Stimulated activated CD4-positive, alpha-beta T cell treated with anti-CD3 and anti-CD28 coated beads, Interleukin-12 subunit alpha, Interleukin-12 subunit beta, amount 100 ng/mL, for 24 hours (primary cell): Measurements from ENCODE around the gene COG8.
"Not testable (repeated sequence)": the region's sequence is repeated elsewhere in the genome, so short reads cannot be mapped to it uniquely, and the experiment has no call there.

ENCODE experiments used
- DNase-seq, 2 experiments: peaks; one replicate each; pipeline ENCODE4 v3.0.0-alpha.2; 2020; ENCODE audit warnings: low read depth in 2 of 2

COG8 gene

GRCh38 chr16:69339289-69340094, at the start of gene COG8, which contains the start of gene NIP7:
Gene COG8, minus strand, starts transcription at chr16:69339564. Its CDS starts 12 bp downstream, at chr16:69339552.
Gene NIP7, plus strand, starts transcription at chr16:69339772. Its CDS starts 58 bp downstream, at chr16:69339830.
- DNase-seq, result peak; percentile 85 to 92

- no peak for DNase-seq
Measured at GRCh38 chr16:69386596-69386995, 47.2 kb upstream of the COG8 start.

GRCh38 chr16:69384974-69385373, 45.6 kb upstream of the COG8 start:
- no peak for DNase-seq

- no peak for DNase-seq
Measured at GRCh38 chr16:69382421-69382820, 43.1 kb upstream of the COG8 start.

GRCh38 chr16:69381231-69381630, 41.9 kb upstream of the COG8 start:
- DNase-seq, result no peak

GRCh38 chr16:69378760-69379159, 39.4 kb upstream of the COG8 start:
- no peak for DNase-seq

GRCh38 chr16:69378036-69378435, 38.7 kb upstream of the COG8 start:
- no peak for DNase-seq

- DNase-seq, result no peak
Measured at GRCh38 chr16:69376393-69377059, 37.2 kb upstream of the COG8 start.

GRCh38 chr16:69373019-69373418, 33.7 kb upstream of the COG8 start:
- DNase-seq, result no peak

- no peak for DNase-seq
Measured at GRCh38 chr16:69371564-69371963, 32.2 kb upstream of the COG8 start.

- DNase-seq, result no peak
Measured at GRCh38 chr16:69368866-69369265, 29.5 kb upstream of the COG8 start.

- no peak for DNase-seq
Measured at GRCh38 chr16:69367980-69368379, 28.6 kb upstream of the COG8 start.

- peak in 1 of 2 experiments; percentile 14 for DNase-seq
Measured at GRCh38 chr16:69366431-69366830, 27.1 kb upstream of the COG8 start.

- no peak for DNase-seq
Measured at GRCh38 chr16:69365901-69366300, 26.5 kb upstream of the COG8 start.

GRCh38 chr16:69364088-69364487, 24.7 kb upstream of the COG8 start:
- DNase-seq, result no peak

GRCh38 chr16:69363281-69363717, 23.9 kb upstream of the COG8 start:
- no peak for DNase-seq

GRCh38 chr16:69360070-69360469, 20.7 kb upstream of the COG8 start:
- not testable (repeated sequence) for DNase-seq

- DNase-seq, result no peak
Measured at GRCh38 chr16:69351309-69352027, 12.1 kb upstream of the COG8 start, which contains the start of gene TMED6. Gene TMED6, minus strand, starts transcription at chr16:69351786. Its CDS starts 33 bp downstream, at chr16:69351753.

GRCh38 chr16:69350536-69351133, 11.3 kb upstream of the COG8 start:
- no peak for DNase-seq

GRCh38 chr16:69349536-69349935, 10.2 kb upstream of the COG8 start:
- DNase-seq, result no peak

- no peak for DNase-seq
Measured at GRCh38 chr16:69348222-69348621, 8.9 kb upstream of the COG8 start.

- no peak for DNase-seq
Measured at GRCh38 chr16:69346683-69347082, 7.3 kb upstream of the COG8 start.
